HG03565 (cell line): ENCODE data around the gene EPN1.
A peak's percentile ranks its signal among the peaks of the same experiment; 100 is the strongest.

Experiments
- ATAC-seq: cut with Tn5 transposase; IDR thresholded peaks from one replicate; pipeline ENCODE4 v1.9.1; 2021; ENCODE audit warnings: mild to moderate bottlenecking, moderate library complexity; ENCODE audit not compliant: unreplicated experiment

EPN1 gene

GRCh38 chr19:55674841-55675660, at the start of gene EPN1:
Gene EPN1, plus strand, starts transcription at chr19:55675226. Its CDS starts 3,402 bp downstream, at chr19:55678628.
- ATAC-seq, result peak; percentile 49

DNA sequence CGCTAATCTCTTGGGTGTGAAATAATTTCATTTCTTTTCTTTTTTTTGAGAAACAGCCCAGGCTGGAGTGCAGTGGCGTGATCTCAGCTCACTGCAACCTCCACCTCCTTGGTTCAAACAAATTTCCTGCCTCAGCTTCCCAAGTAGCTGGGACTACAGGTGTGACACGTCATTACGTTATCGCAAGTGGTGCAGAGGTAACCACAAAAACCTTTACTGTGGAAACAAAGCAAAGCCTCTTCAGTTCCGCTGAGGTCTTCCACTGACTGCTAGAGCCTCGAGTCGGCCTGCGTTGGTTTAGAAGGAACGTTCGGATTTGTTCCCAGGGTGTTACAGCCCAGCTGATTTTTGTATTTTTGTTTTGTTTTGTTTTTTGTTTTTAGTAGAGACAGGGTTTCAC, 48.7 kb upstream of the EPN1 start:
- no peak for ATAC-seq

DNA sequence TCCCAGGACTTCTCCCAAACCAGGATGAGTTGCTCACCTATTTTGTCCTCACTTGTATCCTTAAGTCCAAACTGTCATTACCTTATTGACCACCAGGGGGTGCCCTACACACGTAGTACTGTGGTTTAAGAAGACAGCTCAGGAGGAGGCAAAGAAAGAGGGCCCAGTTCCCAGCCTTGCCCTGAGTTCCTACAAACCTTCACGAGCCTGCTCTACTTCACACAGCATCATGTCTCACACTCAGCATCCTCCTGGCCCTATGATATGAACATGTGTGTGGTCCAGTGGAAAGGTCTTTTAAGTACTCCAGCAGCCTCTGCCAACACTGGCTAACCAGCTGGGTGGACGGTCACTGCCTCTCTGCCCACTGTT, 42.6 kb upstream of the EPN1 start:
- ATAC-seq, result no peak

DNA sequence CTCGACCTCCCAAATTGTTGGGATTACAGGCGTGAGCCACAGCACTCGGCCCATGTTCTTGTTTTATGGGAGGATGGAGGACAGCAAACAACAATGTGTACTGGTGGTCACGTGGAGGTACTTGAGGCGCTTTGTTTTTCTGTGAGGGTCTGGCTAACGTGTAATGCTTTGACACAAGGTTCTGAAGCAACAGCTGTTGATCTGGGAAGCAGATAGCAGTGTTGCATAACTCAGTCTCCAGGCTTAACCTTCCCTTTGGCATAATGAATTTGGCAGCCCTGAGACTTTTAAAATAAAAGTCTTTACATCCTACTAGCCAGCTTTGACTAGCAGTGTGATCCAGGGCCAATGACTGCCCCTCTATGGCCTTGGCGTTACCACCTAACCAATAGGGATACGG, 41.2 kb upstream of the EPN1 start:
- ATAC-seq, result no peak

GRCh38 chr19:55635334-55635717, 39.7 kb upstream of the EPN1 start:
- ATAC-seq, result no peak

GRCh38 chr19:55635856-55636440, 39.1 kb upstream of the EPN1 start:
- ATAC-seq, result no peak

GRCh38 chr19:55636723-55637122, 38.3 kb upstream of the EPN1 start:
- ATAC-seq, result no peak

DNA sequence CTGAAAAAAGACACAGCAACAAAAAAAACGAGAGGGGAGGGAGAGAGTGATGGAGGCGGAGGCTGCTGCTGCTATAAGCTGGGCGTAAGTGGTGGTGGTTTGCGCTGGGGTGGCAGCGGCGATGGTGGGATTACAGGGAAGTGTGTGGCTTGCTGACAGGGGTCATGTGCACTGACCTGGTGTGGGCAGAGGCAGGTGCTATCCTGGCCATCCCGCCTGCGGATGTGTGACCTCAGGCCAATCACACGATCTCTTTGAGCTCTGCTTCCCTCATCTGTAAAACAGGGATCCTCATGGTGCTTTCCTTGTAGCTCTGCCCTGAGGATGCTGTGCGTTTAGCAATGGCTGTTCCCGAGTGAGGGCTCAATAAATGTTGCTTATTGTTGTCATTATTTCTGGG, 37.5 kb upstream of the EPN1 start:
- no peak for ATAC-seq

DNA sequence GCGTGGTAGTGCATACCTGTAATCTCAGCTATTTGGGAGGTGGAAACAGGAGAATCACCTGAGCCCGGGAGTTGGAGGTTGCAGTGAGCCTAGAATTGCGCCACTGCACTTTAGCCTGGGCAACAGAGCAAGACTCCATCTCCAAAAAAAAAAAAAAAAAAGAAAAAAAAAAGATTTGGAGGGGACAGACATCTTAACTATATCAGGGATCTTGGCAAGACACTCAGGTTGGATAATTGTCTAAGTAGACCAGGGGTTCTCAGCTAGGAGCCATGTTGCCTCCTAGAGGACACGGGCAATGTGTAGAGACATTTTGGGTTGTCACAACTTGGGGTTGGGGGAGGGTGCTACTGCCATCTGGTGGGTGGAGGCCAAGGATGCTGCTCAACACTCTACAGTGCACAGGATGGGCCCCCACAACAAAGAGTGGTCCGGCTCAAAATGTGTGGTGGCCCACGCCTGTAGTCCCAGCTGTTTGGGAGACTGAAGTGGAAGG, 36.1 kb upstream of the EPN1 start:
- ATAC-seq, result no peak

GRCh38 chr19:55640043-55640576, 34.9 kb upstream of the EPN1 start:
- peak; percentile 27 for ATAC-seq

- ATAC-seq, result no peak
Observed at GRCh38 chr19:55640577-55641425, 34.2 kb upstream of the EPN1 start, which contains the start of gene ZNF580. Gene ZNF580, plus strand, starts transcription at chr19:55641002. Its CDS starts 1,507 bp downstream, at chr19:55642509.

GRCh38 chr19:55641426-55642152, 33.4 kb upstream of the EPN1 start:
- no peak for ATAC-seq

GRCh38 chr19:55642153-55643002, 32.6 kb upstream of the EPN1 start:
- ATAC-seq, result no peak

DNA sequence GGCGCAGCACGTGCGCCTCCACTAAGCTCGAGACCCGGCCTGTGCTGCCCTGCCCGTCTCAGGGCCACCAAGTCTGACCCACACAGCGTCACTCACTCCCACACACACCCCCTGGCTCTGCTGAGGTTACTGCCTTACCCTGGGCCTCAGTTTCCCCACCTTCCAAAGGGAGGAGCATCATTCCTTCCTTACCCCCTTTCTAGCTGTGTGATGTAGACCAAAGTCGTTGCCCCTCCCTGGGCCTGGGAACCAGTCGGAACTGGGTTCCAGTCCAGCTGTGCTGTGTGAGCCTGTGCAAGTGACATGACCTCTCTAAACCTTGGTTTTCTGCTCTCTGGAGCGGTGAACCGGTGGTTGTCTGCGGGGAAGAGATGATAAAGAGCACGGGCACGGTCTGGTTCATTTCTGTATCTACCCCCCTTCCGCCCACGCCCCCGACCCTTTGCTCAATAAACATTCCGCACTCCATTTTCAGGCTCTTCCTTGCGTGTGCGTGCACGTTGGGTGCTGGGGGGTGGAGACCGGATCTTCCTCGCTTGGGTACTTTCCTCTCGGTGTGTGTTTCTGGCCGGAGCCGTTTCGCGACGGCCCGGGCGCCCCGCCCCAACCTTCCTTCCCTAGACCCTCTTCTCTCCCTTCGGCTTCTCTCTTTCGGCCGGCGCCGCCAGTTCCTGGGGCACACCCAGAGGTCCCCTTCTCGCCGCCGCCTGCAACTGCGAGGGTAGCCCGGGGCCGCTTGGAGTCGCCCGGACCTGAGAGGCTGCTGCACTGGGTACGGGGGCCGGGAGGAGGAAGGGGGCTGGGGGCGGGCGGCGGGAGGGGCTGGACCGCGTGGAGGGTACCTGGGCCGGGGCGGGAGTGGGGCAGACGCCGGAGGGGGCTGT, 31.8 kb upstream of the EPN1 start, which contains the start of gene ZNF581:
Gene ZNF581 (plus strand): TSS at position 647 of the 884 bp plus-strand sequence. CDS start 923 bp downstream, outside the sequence.
- ATAC-seq, result no peak

GRCh38 chr19:55643887-55644176, 31.2 kb upstream of the EPN1 start:
- no peak for ATAC-seq

GRCh38 chr19:55644191-55644833, 30.7 kb upstream of the EPN1 start:
- no peak for ATAC-seq

GRCh38 chr19:55644842-55645511, 30.0 kb upstream of the EPN1 start:
- no peak for ATAC-seq

DNA sequence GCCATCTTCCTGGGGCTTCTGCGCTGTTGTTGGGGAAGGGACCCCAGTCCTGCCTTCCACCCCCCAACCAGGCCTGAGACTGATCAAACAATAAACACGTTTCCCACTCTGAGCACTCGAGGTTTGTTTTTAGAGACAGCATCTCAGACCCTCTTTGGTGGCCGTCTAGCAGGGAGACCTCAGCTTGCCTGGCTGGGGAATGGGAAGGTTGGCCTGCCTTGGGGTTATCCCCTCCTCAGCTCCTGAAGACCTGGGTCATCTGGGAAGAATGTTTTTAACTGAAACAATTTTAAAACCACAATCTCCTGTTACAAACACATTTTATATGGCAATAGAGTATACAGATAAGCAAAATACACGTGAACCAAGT, 29.5 kb upstream of the EPN1 start:
- ATAC-seq, result no peak
